Memory B cell (primary cell): Measurements from ENCODE around the gene DLGAP1.

Experiments used
- ATAC-seq: fragments of 150-1000 bp; cut with Tn5 transposase; 2 replicates; pipeline ENCODE4 v1.10.0; 2021; ENCODE audit warnings: low read depth, mild to moderate bottlenecking, moderate library complexity
- DNase-seq, 2 donors: peaks; one replicate each; pipeline ENCODE4 v3.0.0; 2022; ENCODE audit warnings: low spot score in 2 of 2
- H3K27ac Mint-ChIP-seq: one replicate; pipeline ENCODE4 v1.8.0; 2022; ENCODE audit warnings: mild to moderate bottlenecking, moderate library complexity, mixed read lengths
- H3K27me3 Mint-ChIP-seq: one replicate; pipeline ENCODE4 v1.8.0; 2022; ENCODE audit warnings: mixed read lengths
- H3K36me3 Mint-ChIP-seq: one replicate; pipeline ENCODE4 v1.8.0; 2022; ENCODE audit warnings: mild to moderate bottlenecking, mixed read lengths
- H3K4me1 Mint-ChIP-seq: one replicate; pipeline ENCODE4 v1.8.0; 2022; ENCODE audit warnings: mixed read lengths
- H3K4me3 Mint-ChIP-seq: one replicate; pipeline ENCODE4 v1.8.0; 2022; ENCODE audit warnings: mild to moderate bottlenecking, moderate library complexity, mixed read lengths
- H3K9me3 Mint-ChIP-seq: one replicate; pipeline ENCODE4 v1.8.0; 2022; ENCODE audit warnings: mixed read lengths

DLGAP1 gene

DNA sequence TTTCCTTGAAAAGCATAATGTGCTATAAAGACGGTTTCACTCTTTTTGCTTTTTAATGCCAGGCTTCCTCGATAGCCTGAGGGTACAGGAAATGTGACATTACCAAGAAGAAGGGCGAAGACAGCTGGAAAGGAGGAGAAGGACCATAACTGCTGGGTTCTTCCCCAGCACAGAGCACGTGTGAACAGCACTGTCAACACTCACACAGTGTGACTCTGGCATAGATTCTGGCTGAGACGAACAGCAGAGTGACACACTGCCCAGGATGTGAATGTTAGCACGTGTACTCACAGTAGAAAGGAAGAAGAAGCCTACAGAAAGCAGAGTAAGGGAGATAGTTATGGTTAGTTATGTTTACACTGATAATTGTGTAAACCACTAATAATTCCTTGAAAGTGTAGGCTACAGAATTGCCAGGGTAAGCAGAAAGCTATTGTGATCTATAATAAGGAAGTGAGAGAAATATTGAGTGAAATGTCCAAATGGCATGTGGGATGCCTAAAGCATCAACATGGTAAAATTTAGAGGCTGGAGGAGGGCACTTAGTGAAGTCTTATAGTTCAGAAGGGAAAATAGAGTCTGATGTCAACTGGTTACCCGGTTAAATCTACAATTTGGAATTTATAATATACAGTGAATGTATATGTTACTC is 198.2 kb downstream of the DLGAP1 start:
- H3K9me3 Mint-ChIP-seq: peaks cover 4% of the 10 kb centered on the region
- no peaks in the 10 kb centered on the region for H3K4me1 Mint-ChIP-seq
- H3K27me3 Mint-ChIP-seq: no peaks in the 10 kb centered on the region
- no peak for DNase-seq
- H3K27ac Mint-ChIP-seq: no peak overlapping the region
- H3K36me3 Mint-ChIP-seq: no peaks in the 10 kb centered on the region
- no peak overlapping the region for H3K4me3 Mint-ChIP-seq
- ATAC-seq: no peak

- ATAC-seq: no peak
- DNase-seq: no peak
- no peaks in the 10 kb centered on the region for H3K4me1 Mint-ChIP-seq
- H3K27ac Mint-ChIP-seq: no peak overlapping the region
- no peaks in the 10 kb centered on the region for H3K36me3 Mint-ChIP-seq
- no peaks in the 10 kb centered on the region for H3K27me3 Mint-ChIP-seq
- peaks cover 6% of the 10 kb centered on the region for H3K9me3 Mint-ChIP-seq
- no peak overlapping the region for H3K4me3 Mint-ChIP-seq
Observed at GRCh38 chr18:4254840-4255239, 200.3 kb downstream of the DLGAP1 start.

DNA sequence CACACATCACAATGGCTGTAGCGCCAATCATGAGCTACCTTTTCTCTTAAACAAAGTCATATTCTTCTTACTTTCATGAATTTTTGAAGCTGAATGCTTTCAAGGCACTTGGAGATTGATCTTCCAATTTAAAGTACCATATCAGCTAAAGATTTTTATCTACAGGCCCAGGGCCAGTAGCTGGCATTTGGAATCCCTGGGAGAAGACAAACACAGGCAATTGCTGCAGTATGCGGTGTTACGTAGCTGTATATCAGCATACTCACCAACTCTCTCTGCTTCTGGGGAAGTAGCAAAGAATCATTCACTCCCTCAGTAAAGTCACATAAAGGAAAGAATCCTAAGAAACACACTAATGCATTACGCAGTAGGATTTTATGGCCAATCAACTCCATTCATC is 202.3 kb downstream of the DLGAP1 start:
- H3K4me3 Mint-ChIP-seq: no peak overlapping the region
- H3K27ac Mint-ChIP-seq: no peak overlapping the region
- peaks cover 7% of the 10 kb centered on the region for H3K9me3 Mint-ChIP-seq
- H3K27me3 Mint-ChIP-seq: no peaks in the 10 kb centered on the region
- no peaks in the 10 kb centered on the region for H3K4me1 Mint-ChIP-seq
- no peak for ATAC-seq
- DNase-seq: no peak
- H3K36me3 Mint-ChIP-seq: no peaks in the 10 kb centered on the region

DNA sequence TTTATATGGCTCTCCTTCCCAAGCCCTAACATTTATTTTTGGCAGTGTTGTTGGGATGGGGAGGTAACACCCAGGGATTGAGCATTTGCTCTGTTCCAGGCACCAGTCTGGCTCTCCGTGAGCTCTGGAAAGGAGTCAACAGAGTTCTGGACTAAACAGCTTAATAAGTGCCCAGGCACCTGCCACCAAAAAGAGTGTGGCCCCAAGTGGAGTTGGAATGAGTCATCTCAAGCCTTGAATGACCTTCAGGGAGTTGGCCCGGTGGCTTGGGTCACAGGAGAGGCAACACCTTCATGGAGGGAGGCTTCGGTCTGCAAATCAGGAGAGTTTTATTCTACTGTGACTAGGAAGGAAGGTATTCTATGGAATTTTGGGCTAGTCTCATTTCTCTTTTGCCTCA is 203.2 kb downstream of the DLGAP1 start:
- H3K27me3 Mint-ChIP-seq: no peaks in the 10 kb centered on the region
- ATAC-seq: no peak
- H3K27ac Mint-ChIP-seq: no peak overlapping the region

DNA sequence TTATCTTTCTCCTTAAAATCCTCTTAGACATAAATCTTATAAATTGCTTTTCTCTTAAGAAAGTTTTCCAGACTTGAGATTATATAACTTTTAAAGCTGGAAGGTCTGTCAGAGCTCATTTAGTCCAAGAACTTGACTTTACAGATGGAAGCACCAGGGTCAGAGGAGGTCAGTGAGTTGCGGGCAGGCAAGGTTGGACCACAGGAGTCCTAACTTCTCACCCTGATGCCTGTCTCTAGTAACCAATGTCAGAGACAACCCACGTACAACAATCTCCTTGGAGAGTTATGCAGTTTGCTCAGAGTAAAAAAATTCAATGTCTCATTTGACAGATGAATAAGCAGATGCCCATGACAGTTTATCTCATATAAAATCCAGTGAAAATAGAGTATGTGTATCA is 203.9 kb downstream of the DLGAP1 start:
- ATAC-seq: no peak
- DNase-seq: no peak
- Mint-ChIP-seq H3K27ac (no peak overlapping the region), H3K4me1 (no peaks in the 10 kb centered on the region), H3K36me3 (no peaks in the 10 kb centered on the region), H3K4me3 (no peak overlapping the region), H3K27me3 (no peaks in the 10 kb centered on the region), H3K9me3 (peaks cover 7% of the 10 kb centered on the region)

More for the DNA sequence above, 203.2 kb downstream of the DLGAP1 start:
- H3K9me3 Mint-ChIP-seq: peaks cover 7% of the 10 kb centered on the region
- no peak overlapping the region for H3K4me3 Mint-ChIP-seq
- no peak for DNase-seq
- H3K36me3 Mint-ChIP-seq: no peaks in the 10 kb centered on the region
- H3K4me1 Mint-ChIP-seq: no peaks in the 10 kb centered on the region

DNA sequence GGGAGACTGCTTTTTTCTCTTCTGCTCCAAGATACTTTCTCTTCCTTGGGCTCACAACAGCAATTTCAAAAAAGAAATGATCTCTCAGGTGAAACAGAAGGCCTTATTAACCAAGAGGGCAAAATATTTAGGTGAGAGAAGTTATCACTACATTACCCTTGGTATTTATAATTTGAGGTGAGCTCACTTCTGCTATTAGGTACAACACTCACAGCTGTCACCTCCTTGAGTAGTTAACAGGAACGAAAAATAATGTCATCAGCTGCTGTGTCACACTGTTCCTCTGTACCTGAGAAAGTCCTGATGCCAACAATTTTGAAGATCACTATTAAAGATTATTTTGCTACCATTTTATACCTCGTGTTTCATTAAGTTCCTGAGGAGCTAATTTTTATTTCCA is 205.0 kb downstream of the DLGAP1 start:
- Mint-ChIP-seq H3K36me3 (no peaks in the 10 kb centered on the region), H3K27ac (no peak overlapping the region), H3K9me3 (peaks cover 7% of the 10 kb centered on the region), H3K27me3 (no peaks in the 10 kb centered on the region), H3K4me3 (no peak overlapping the region), H3K4me1 (no peaks in the 10 kb centered on the region)
- ATAC-seq: no peak
- DNase-seq: no peak

- no peaks in the 10 kb centered on the region for H3K4me1 Mint-ChIP-seq
- DNase-seq: no peak
- no peaks in the 10 kb centered on the region for H3K27me3 Mint-ChIP-seq
- no peak for ATAC-seq
- no peaks in the 10 kb centered on the region for H3K36me3 Mint-ChIP-seq
- H3K4me3 Mint-ChIP-seq: no peak overlapping the region
- no peak overlapping the region for H3K27ac Mint-ChIP-seq
- peaks cover 3% of the 10 kb centered on the region for H3K9me3 Mint-ChIP-seq
Observed at GRCh38 chr18:4248686-4249085, 206.4 kb downstream of the DLGAP1 start.

DNA sequence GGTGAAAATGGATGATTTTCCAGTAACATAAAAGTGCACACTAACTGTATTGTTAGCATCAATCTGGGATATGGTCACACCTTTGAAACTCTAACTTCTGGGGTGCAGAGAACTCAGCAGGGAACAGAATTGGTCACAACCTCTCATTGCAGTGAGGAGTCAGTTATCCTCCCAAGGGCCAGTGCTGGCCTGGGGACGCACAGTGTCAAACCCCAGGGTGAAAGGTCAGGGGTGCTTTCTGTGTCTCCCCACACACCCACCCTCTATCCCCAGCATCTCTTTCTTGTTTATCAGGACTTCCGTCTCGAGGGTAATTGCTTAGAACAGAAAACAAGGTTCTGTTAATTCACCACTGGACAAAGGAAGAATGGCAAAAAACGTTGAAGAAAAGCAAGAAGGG is 208.7 kb downstream of the DLGAP1 start:
- Mint-ChIP-seq H3K4me3 (no peak overlapping the region), H3K27ac (no peak overlapping the region), H3K4me1 (no peaks in the 10 kb centered on the region), H3K36me3 (no peaks in the 10 kb centered on the region), H3K9me3 (peaks cover 3% of the 10 kb centered on the region), H3K27me3 (no peaks in the 10 kb centered on the region)
- DNase-seq (no peak), ATAC-seq (no peak)

GRCh38 chr18:4245456-4245855 is 209.7 kb downstream of the DLGAP1 start:
- Mint-ChIP-seq H3K4me1 (no peaks in the 10 kb centered on the region), H3K27me3 (no peaks in the 10 kb centered on the region), H3K9me3 (peaks cover 3% of the 10 kb centered on the region), H3K36me3 (no peaks in the 10 kb centered on the region), H3K4me3 (no peak overlapping the region), H3K27ac (no peak overlapping the region)
- ATAC-seq (no peak), DNase-seq (no peak)

- no peaks in the 10 kb centered on the region for H3K36me3 Mint-ChIP-seq
- no peak overlapping the region for H3K27ac Mint-ChIP-seq
- H3K4me3 Mint-ChIP-seq: no peak overlapping the region
- no peaks in the 10 kb centered on the region for H3K27me3 Mint-ChIP-seq
- H3K4me1 Mint-ChIP-seq: no peaks in the 10 kb centered on the region
- H3K9me3 Mint-ChIP-seq: no peaks in the 10 kb centered on the region
- no peak for DNase-seq
- ATAC-seq: no peak
Observed at GRCh38 chr18:4242431-4243161, 212.5 kb downstream of the DLGAP1 start.

GRCh38 chr18:4241090-4241617 is 214.0 kb downstream of the DLGAP1 start:
- Mint-ChIP-seq H3K4me3 (no peak overlapping the region), H3K9me3 (no peaks in the 10 kb centered on the region), H3K27me3 (no peaks in the 10 kb centered on the region), H3K27ac (no peak overlapping the region), H3K36me3 (no peaks in the 10 kb centered on the region), H3K4me1 (no peaks in the 10 kb centered on the region)
- ATAC-seq (no peak), DNase-seq (no peak)

GRCh38 chr18:4238966-4239365 is 216.1 kb downstream of the DLGAP1 start:
- no peak overlapping the region for H3K4me3 Mint-ChIP-seq
- no peaks in the 10 kb centered on the region for H3K4me1 Mint-ChIP-seq
- H3K27ac Mint-ChIP-seq: no peak overlapping the region
- no peaks in the 10 kb centered on the region for H3K27me3 Mint-ChIP-seq
- H3K9me3 Mint-ChIP-seq: no peaks in the 10 kb centered on the region
- ATAC-seq: no peak
- H3K36me3 Mint-ChIP-seq: no peaks in the 10 kb centered on the region
- no peak for DNase-seq

DNA sequence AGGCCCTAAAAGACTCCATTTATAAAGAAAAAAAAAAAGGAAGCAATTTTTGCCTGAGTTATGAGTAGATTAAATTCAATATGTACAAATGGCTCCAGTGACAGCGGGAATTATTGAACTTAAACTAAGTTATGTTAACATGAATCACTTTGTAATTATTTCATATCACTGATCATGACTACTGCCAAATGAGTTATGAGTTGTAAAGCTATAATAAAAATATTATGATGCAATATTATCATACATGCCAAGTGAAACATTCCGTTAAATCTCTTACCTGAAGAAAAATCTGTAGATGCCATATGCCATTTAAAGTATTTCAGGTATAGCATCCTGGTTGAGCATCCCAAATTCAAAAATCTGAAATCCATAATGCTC is 217.5 kb downstream of the DLGAP1 start:
- ATAC-seq: no peak
- Mint-ChIP-seq H3K4me1 (peaks cover 3% of the 10 kb centered on the region), H3K27ac (no peak overlapping the region), H3K27me3 (no peaks in the 10 kb centered on the region), H3K9me3 (no peaks in the 10 kb centered on the region), H3K4me3 (no peak overlapping the region), H3K36me3 (no peaks in the 10 kb centered on the region)
- DNase-seq: no peak

GRCh38 chr18:4236940-4237663 is 218.0 kb downstream of the DLGAP1 start:
- no peaks in the 10 kb centered on the region for H3K36me3 Mint-ChIP-seq
- DNase-seq: no peak

More at GRCh38 chr18:4236940-4237663, 218.0 kb downstream of the DLGAP1 start:
- no peaks in the 10 kb centered on the region for H3K27me3 Mint-ChIP-seq
- peaks cover 3% of the 10 kb centered on the region for H3K4me1 Mint-ChIP-seq
- ATAC-seq: no peak
- H3K4me3 Mint-ChIP-seq: no peak overlapping the region
- no peak overlapping the region for H3K27ac Mint-ChIP-seq
- H3K9me3 Mint-ChIP-seq: no peaks in the 10 kb centered on the region
